NCI-H1105 (cell line): ENCODE measurements around the gene TSEN34.
"Not testable (repeated sequence)": the region's sequence is repeated elsewhere in the genome, so short reads cannot be mapped to it uniquely, and the experiment has no call there.

Experiments used
- DNase-seq: peaks from one replicate; lab custom pipeline; 2025; lab: John Stamatoyannopoulos, UW

TSEN34 gene

GRCh38 chr19:54239491-54240371 is 48.6 kb downstream of the TSEN34 start:
- DNase-seq = not testable (repeated sequence)

GRCh38 chr19:54240372-54241336 is 49.5 kb downstream of the TSEN34 start:
- DNase-seq = not testable (repeated sequence)

GRCh38 chr19:54242234-54242633 is 51.1 kb downstream of the TSEN34 start:
- not testable (repeated sequence) for DNase-seq

GRCh38 chr19:54242646-54243045 is 51.5 kb downstream of the TSEN34 start, which contains the start of gene LILRA6:
TSS of gene LILRA6 (minus strand) at chr19:54242790.
- not testable (repeated sequence) for DNase-seq

GRCh38 chr19:54243809-54244208 is 52.7 kb downstream of the TSEN34 start:
- not testable (repeated sequence) for DNase-seq
